ENCODE results near the gene SYT14. TPM values are rescaled to one million over a fixed set of nuclear protein-coding genes. Genes with fewer than 3 reads are reported as not detected.
"Not testable (repeated sequence)": the region's sequence is repeated elsewhere in the genome, so short reads cannot be mapped to it uniquely, and the experiment has no call there.

Gene SYT14
- 6.0 and 8.0 TPM in 2 replicates for total RNA-seq (2014; rRNA removed; shearing (Covaris generic))

- peak; percentile 87 for DNase-seq (ENCODE audit: low read depth)
These were observed at the start of gene SYT14 for GRCh38 chr1:209937996-209938959. SYT14 (plus strand) TSS chr1:209938217; CDS start chr1:209938265, 48 bp downstream.

DNA sequence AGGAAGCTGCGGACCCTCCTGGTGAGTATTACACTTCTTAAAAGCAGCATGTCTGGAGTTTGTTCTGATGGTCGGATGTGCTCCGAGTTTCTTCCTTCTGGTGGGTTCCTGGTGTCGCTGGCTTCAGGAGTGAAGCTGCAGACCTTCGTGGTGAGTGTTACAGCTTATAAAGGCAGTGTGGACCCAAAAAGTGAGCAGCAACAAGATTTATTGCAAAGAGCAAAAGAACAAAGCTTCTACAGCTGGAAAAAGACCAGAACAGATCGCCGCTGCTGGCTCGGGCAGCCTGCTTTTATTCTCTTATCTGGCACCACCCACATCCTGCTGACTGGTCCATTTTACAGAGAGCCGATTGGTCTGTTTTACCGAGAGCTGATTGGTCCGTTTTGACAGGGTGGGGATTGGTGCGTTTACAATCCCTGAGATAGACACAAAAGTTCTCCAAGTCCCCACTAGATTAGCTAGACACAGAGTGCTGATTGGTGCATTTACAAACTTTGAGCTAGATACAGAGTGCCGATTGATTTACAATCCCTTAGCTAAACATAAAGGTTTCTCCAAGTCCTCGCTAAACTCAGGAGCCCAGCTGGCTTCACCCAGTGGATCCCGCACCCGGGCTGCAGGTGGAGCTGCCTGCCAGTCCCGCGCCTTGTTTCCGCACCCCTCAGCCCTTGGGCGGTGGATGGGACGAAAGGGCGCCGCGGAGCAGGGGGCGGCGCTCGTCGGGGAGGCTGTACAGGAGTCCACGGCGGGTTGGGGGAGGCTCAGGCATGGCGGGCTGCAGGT lies 49.5 kb upstream of the SYT14 start:
- not testable (repeated sequence) for DNase-seq (ENCODE audit: low read depth)

- no peak for DNase-seq (ENCODE audit: low read depth)
These were observed 49.0 kb upstream of the SYT14 start for GRCh38 chr1:209889077-209889418.

DNA sequence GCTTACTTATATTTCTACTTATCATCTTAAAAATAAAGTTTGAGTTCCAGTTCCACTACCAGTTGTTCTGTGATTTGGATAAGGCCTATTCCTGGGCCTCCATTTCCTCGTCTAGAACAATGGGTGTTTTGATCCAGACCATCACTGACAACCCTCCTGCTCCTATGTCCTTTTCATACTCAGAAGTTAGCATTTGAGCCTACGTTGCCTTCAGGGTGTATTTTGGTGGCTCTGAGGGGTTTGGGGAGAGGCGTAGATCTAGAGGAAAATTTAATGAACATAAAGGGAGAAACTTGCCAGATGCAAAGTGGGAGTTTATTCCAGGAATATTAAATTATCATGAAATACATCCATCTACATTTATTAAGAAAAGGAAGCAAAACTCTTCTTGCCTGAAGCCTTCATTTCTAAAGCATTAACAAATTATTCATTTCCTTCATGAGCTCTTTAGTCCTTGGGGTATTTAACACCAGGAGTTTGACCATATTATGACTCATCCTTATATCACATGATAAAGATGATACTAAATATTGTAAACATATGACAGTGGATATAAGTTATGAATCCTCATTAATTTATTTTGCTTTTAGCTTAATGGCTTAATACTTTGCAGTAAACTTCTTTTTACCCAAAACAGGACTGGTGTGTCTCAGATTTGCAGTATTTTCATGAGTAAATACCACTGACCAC lies 47.2 kb upstream of the SYT14 start:
- DNase-seq (ENCODE audit: low read depth): no peak

GRCh38 chr1:209893751-209894150 lies 44.3 kb upstream of the SYT14 start:
- DNase-seq (ENCODE audit: low read depth): no peak

GRCh38 chr1:209895709-209896108 lies 42.3 kb upstream of the SYT14 start:
- peak; percentile 86 for DNase-seq (ENCODE audit: low read depth)

- DNase-seq (ENCODE audit: low read depth): peak; percentile 88
These were observed 41.7 kb upstream of the SYT14 start for GRCh38 chr1:209896346-209896745.

DNA sequence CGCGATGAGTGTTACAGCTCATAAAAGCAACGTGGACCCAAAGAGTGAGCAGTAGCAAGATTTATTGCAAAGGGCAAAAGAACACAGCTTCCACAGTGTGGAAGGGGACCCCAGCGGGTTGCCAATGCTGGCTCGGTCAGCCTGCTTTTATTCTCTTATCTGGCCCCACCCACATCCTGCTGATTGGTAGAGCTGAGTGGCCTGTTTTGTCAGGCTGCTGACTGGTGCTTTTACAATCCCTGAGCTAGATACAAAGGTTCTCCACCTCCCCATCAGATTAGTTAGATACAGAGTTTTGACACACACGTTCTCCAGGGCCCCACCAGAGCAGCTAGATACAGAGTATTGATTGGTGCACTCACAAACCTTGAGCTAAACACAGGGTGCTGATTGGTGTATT lies 39.7 kb upstream of the SYT14 start:
- not testable (repeated sequence) for DNase-seq (ENCODE audit: low read depth)

DNA sequence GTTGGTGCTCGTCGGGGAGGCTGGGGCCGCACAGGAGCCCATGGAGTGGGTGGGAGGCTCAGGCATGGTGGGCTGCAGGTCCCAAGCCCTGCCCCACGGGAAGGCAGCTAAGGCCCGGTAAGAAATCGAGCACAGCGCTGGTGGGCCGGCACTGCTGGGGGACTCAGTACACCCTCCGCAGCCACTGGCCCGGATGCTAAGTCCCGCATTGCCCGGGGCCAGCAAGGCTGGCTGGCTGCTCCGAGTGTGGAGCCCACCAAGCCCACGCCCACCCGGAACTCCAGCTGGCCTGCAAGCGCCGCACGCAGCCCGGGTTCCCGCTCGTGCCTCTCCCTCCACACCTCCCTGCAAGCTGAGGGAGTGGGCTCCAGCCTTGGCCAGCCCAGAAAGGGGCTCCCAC lies 39.2 kb upstream of the SYT14 start:
- not testable (repeated sequence) for DNase-seq (ENCODE audit: low read depth)

DNA sequence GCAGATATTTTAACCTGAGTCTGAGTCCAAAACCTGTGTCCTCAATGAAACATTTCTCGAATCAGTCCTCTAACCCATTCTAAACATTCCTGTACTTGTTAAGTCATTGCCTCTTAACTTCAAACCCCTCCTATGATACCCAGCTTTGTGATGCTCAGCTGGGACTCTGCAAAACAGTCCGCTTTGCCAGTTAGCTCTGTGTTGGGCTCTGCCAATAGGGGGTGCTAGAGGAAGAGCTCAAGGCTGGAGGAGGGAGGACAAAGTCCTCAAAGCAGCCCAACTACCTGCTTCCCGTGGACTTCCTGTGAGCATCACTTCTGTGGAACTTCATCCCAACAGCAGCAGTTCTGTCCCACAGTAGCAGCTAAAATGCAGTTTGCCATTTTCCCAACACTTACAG lies 38.1 kb upstream of the SYT14 start:
- DNase-seq (ENCODE audit: low read depth): peak; percentile 55

- peak; percentile 92 for DNase-seq (ENCODE audit: low read depth)
These were observed 37.3 kb upstream of the SYT14 start for GRCh38 chr1:209900734-209901133.

- no peak for DNase-seq (ENCODE audit: low read depth)
These were observed 36.8 kb upstream of the SYT14 start for GRCh38 chr1:209901211-209901610.

- not testable (repeated sequence) for DNase-seq (ENCODE audit: low read depth)
These were observed 33.2 kb upstream of the SYT14 start for GRCh38 chr1:209904774-209905173.

DNA sequence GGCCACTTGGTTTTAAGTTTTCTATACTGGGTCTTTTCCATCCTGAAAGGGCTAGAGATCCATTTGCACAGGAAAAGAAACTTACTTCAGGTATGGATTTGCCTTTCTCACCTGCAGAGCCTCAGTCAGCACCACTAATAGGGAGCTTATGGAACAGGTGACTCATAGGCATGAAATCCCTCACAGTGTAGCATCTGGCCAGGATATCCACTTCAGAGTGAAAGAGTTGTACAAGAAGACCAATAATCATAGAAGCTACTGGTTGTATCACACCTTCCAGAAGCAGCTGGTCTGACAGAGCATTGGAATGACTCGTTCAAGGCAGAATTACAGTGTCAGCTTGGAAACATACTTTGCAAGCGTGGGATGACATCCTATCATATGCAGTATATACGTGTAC lies 26.3 kb upstream of the SYT14 start:
- no peak for DNase-seq (ENCODE audit: low read depth)

- DNase-seq (ENCODE audit: low read depth): no peak
These were observed 25.7 kb upstream of the SYT14 start for GRCh38 chr1:209912306-209912705.

DNA sequence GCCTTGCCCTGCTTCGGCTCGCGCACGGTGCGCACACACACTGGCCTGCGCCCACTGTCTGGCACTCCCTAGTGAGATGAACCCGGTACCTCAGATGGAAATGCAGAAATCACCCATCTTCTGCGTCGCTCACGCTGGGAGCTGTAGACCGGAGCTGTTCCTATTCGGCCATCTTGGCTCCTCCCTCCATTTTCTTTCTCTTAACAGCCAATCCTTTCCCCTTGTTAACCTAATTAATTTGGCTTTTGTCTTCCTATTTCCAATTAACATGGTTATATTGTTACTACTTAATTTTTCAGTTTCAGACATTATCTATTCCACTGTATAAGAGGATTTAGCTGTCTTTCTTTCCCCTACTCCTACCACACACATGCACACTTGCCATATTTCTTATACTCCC lies 18.4 kb upstream of the SYT14 start:
- not testable (repeated sequence) for DNase-seq (ENCODE audit: low read depth)

GRCh38 chr1:209920844-209921243 lies 17.2 kb upstream of the SYT14 start:
- DNase-seq (ENCODE audit: low read depth): no peak

- DNase-seq (ENCODE audit: low read depth): no peak
These were observed 13.6 kb upstream of the SYT14 start for GRCh38 chr1:209924390-209924789.

DNA sequence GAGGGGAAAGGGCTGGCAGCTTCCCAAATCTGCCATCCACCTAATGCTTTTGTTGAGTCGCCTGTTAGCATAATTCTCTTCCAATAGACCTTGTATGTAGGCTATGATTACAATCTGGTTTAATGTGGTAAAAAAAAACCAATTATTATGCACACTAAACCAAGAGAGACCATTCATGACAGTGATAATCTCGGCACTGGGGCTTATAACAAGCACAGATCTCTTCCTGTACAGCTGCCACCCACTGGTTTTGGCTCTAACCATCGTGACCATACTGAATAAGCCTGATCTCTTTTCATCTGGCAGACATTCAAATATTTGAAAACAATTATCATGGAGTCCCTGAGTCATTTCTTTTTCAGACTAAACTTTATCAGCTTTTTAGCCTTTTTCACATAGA lies 12.0 kb upstream of the SYT14 start:
- peak; percentile 94 for DNase-seq (ENCODE audit: low read depth)

GRCh38 chr1:209927466-209927865 lies 10.6 kb upstream of the SYT14 start:
- DNase-seq (ENCODE audit: low read depth): no peak

GRCh38 chr1:209929751-209930150 lies 8.3 kb upstream of the SYT14 start:
- no peak for DNase-seq (ENCODE audit: low read depth)

GRCh38 chr1:209931141-209931540 lies 6.9 kb upstream of the SYT14 start:
- DNase-seq (ENCODE audit: low read depth): no peak

Measured in Daoy (cell line).